T-cell (primary cell): ENCODE data around the gene NANOS3. TPM values are rescaled to one million over a fixed set of nuclear protein-coding genes. Genes with fewer than 3 reads are reported as not detected.

ENCODE experiments used
- ATAC-seq, 4 experiments: fragments of 200-7000 bp in 3 of 4; fragments of 150-1000 bp in 1 of 4; cut with Tn5 transposase; replicated peaks in 1 of 4; 1 replicate in 3 of 4; 2 replicates in 1 of 4; pipeline ENCODE4 v1.10.0; 2021; ENCODE audit warnings: moderate library complexity in 3 of 4, mild to moderate bottlenecking in 2 of 4, moderate number of reproducible peaks in 1 of 4
- CTCF ChIA-PET, 2 donors: fragments of 300-600 bp; sonication (Branson Sonifier 250); formaldehyde crosslinking; loops; one replicate each; lab custom pipeline; 2022; ENCODE audit warnings: antibody characterized with exemption in 2 of 2; lab: Charles Lee
- POLR2A ChIA-PET, 2 donors: fragments of 300-600 bp; sonication (Branson Sonifier 250); formaldehyde crosslinking; loops; one replicate each; lab custom pipeline; 2022; ENCODE audit warnings: antibody characterized with exemption in 2 of 2; lab: Charles Lee
- DNase-seq, 35 experiments: peaks; one replicate each; pipeline versions ENCODE4 v3.0.0 to v3.0.0-alpha.2; 2013 to 2023
- H3K27ac ChIP-seq: one replicate; pipeline ENCODE4 v1.5.1; 2013; ENCODE audit warnings: low read length
- H3K27me3 ChIP-seq, 2 experiments: replicated peaks in 1 of 2; 1 replicate in 1 of 2; 2 replicates in 1 of 2; pipeline versions ENCODE4 v1.6.1 to v1.7.0; 2013; ENCODE audit warnings: low read length in 1 of 2, mixed read lengths in 1 of 2; ENCODE audit not compliant: control insufficient read depth in 2 of 2, insufficient read depth in 2 of 2; ENCODE audit errors: extremely low read depth in 1 of 2
- H3K36me3 ChIP-seq, 2 donors: 1 replicate in 1 of 2; 2 replicates in 1 of 2; pipeline versions ENCODE4 v1.6.1 to v1.7.0; 2013; ENCODE audit warnings: low read length in 1 of 2; ENCODE audit not compliant: control insufficient read depth in 2 of 2, insufficient read depth in 1 of 2; ENCODE audit errors: extremely low read depth in 1 of 2
- H3K4me1 ChIP-seq, 2 experiments: 1 replicate in 1 of 2; 2 replicates in 1 of 2; pipeline versions ENCODE4 v1.6.1 to v1.7.0; 2013; ENCODE audit warnings: low read length in 2 of 2, mixed read lengths in 1 of 2; ENCODE audit not compliant: insufficient read depth in 2 of 2, control insufficient read depth in 1 of 2; ENCODE audit errors: extremely low read depth in 1 of 2
- H3K4me3 ChIP-seq, 2 donors: 1 replicate in 1 of 2; 2 replicates in 1 of 2; pipeline versions ENCODE4 v1.5.1 to v1.7.0; 2013; ENCODE audit warnings: mild to moderate bottlenecking in 2 of 2, low read length in 1 of 2, moderate library complexity in 1 of 2; ENCODE audit not compliant: control insufficient read depth in 1 of 2; ENCODE audit errors: extremely low read depth in 1 of 2
- H3K9me3 ChIP-seq: 2 replicates; pipeline ENCODE4 v1.7.0; 2013
- H3K27ac Mint-ChIP-seq, 2 donors: one replicate each; pipeline ENCODE4 v1.8.0; 2020 to 2021; ENCODE audit warnings: mild to moderate bottlenecking in 2 of 2, mixed read lengths in 2 of 2
- H3K27me3 Mint-ChIP-seq, 2 donors: one replicate each; pipeline ENCODE4 v1.8.0; 2021 to 2022; ENCODE audit warnings: mixed read lengths in 2 of 2
- H3K36me3 Mint-ChIP-seq: one replicate; pipeline ENCODE4 v1.8.0; 2021; ENCODE audit warnings: mixed read lengths
- H3K4me1 Mint-ChIP-seq, 3 donors: one replicate each; pipeline ENCODE4 v1.8.0; 2020 to 2022; ENCODE audit warnings: mixed read lengths in 3 of 3, mild to moderate bottlenecking in 1 of 3
- H3K4me3 Mint-ChIP-seq, 3 donors: one replicate each; pipeline ENCODE4 v1.8.0; 2020 to 2022; ENCODE audit warnings: mild to moderate bottlenecking in 3 of 3, mixed read lengths in 3 of 3, moderate library complexity in 3 of 3
- H3K9me3 Mint-ChIP-seq, 3 donors: one replicate each; pipeline ENCODE4 v1.8.0; 2020 to 2022; ENCODE audit warnings: mixed read lengths in 3 of 3
- WGBS: methylation state at CpG from one replicate; pipeline ENCODE4 v1.1.5; 2013; ENCODE audit warnings: missing lambda C conversion rate; ENCODE audit not compliant: insufficient coverage; 5-methylcytosine and 5-hydroxymethylcytosine counted together
- total RNA-seq, 35 experiments: library from RNA in 6 of 35; stranded (reverse) in 6 of 35; fragments of 120-200 nt in 1 of 35; gene quantifications; one replicate each; pipeline versions ENCODE4 v1.2.1 to v1.2.4 and lab custom pipeline; 2013 to 2026

Gene NANOS3
- total RNA-seq, 5 donors from 2014 or later (not counting 1 experiment from before 2014, with no cell fraction given): 0.85 to 2.3 (median 1.5) TPM; not detected in 1

DNA sequence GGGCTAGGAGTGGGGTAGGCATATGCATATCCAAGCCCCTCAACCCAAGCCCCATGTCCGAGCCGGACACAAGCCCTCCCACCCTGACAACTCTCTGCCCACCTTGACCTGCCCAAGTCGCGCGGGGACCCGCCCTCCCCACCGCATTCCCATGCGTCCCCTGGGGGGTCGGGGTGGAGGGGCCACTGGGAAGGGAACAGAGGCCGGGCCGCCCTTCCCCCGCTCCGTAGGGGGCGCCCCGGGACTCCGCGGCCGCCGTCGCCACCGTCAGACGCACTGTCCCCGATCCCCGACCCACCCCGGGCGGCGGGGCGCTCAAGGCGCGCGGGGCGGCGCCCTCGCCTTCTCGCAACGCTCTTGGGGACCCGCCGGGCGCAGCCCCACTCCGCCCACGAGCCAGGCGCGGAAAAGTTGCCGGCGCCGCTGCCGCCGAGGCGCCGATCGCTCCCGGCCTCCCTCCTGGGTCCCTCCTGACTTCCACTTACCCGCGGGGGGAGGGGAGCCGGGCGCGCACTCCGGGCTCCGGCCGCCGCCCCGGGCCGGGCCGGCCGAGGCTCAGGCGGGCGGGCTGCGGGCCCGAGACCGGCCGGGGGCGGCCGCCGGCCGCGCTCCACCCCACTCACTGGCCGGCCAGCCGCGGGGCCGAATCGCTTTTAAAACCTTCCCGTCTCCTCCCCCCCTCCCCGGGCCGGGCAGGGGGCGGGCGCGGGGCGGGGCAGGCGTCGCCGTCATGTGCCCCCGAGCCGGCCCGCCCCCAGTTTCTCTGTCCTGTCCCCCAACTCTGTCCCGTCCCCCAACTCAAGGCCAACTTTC lies 34.4 kb upstream of the NANOS3 start:
- under 1% methylated on average over 78 of the region's 95 CpGs for whole genome bisulfite sequencing

DNA sequence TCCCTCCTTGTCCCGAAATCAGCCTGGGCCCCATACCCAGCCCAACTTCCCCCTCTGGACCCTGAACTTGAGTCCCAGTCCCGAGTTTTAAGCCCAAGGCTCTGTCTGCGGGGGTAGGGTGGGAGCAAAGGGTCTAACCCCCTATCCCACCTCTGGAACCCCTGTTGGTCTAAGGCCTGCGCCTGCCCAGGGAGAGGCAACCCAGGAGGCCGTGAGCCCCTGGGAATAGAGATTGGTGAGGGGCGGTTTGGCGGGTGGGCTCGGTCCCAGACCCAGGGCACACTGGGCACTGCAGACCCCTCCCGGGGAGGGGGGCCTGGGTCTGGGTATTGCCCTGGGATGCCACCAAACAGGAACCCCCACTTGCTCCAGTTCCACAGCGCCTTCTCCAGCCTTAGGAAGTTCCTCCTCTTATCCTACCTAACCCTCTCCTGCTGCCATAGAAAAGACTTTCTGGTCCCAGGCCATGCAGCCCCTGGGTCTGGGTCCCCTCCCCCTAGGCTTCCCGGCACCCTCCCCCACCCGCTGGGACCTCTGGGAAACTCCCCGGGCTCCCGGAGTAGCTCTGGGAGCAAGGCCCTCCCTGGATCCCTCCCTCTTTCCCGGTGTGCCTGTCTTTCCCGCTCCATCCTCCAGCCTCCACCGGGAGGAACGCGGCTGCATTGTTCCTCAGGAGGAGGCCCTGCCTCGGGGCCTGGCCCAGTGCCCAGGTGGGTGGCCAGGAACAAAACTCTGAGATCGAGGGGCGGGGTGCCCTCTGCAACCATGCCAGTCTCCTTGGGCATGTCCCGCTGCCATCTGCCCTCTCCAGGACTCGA lies 33.6 kb upstream of the NANOS3 start:
- Mint-ChIP-seq H3K9me3 (no peaks in the 10 kb centered on the region), H3K27me3 (no peaks in the 10 kb centered on the region), H3K36me3 (no peaks in the 10 kb centered on the region), H3K27ac (peak overlapping the region; percentile 94 to 96), H3K4me1 (peaks cover 57 to 66% (median 63%) of the 10 kb centered on the region in 3 donors), H3K4me3 (peak overlapping the region; percentile 83 to 88 (median 86))
- H3K27me3 ChIP-seq: no peaks in the 10 kb centered on the region
- no peaks in the 10 kb centered on the region for H3K9me3 ChIP-seq
- peak overlapping the region; percentile 100 for H3K27ac ChIP-seq
- peaks cover 37 to 93% of the 10 kb centered on the region in 2 experiments for H3K4me1 ChIP-seq
- H3K36me3 ChIP-seq: no peaks in the 10 kb centered on the region
- 50% methylated on average over 1 of the region's 24 CpGs for WGBS
- CTCF ChIA-PET: interaction anchor here in 1 of 2 donors (0.6 kb wide), 1 partner anchor 11 kb away, joined by 6 read pairs; no protein-coding TSS in a partner anchor
- DNase-seq (no peak), ATAC-seq (no peak)
- peak overlapping the region; percentile 39 to 74 for H3K4me3 ChIP-seq
- POLR2A ChIA-PET: no interaction called here

More for the DNA sequence above, 34.4 kb upstream of the NANOS3 start:
- peak; percentile 1 to 34 (median 18) for ATAC-seq
- H3K36me3 ChIP-seq: no peaks in the 10 kb centered on the region
- no peaks in the 10 kb centered on the region for H3K27me3 ChIP-seq
- CTCF ChIA-PET: no interaction called here
- H3K9me3 ChIP-seq: no peaks in the 10 kb centered on the region
- peak overlapping the region; percentile 100 for H3K27ac ChIP-seq
- Mint-ChIP-seq H3K4me3 (peak overlapping the region; percentile 83 to 90 (median 86)), H3K9me3 (no peaks in the 10 kb centered on the region), H3K27ac (peak overlapping the region; percentile 97 to 98), H3K27me3 (no peaks in the 10 kb centered on the region), H3K4me1 (peaks cover 62 to 72% (median 66%) of the 10 kb centered on the region in 3 donors), H3K36me3 (no peaks in the 10 kb centered on the region)
- peak in 29 of 35 experiments; percentile 43 to 84 (median 63) for DNase-seq
- peaks cover 38 to 93% of the 10 kb centered on the region in 2 experiments for H3K4me1 ChIP-seq
- POLR2A ChIA-PET: no interaction called here
- H3K4me3 ChIP-seq: peak overlapping the region; percentile 55 to 74

DNA sequence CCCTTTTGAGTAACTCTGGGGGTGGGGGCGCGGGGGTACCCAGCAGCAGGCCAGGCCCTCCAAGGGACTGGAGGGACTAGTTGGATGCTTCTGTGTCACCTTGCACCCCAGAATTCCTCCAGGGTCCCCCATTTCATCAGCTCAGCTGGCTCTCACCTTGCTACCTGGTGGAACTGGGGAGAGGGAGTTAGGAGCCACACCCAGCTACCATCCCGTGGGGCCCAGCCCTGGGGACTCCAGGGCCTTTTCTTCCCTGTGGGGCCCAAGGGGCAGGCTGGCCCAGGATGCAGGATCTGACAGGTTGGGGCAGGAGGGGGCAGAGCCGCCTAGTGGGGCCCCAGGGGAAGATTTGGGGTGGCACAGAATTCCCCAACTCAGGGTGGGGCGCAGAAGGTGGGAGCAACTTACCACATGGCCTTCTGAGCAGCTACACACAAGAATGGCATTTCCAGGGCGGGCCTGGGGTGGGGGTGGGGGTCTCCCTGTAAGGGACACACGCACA lies 32.8 kb upstream of the NANOS3 start:
- Mint-ChIP-seq H3K4me1 (peaks cover 55 to 65% (median 63%) of the 10 kb centered on the region in 3 donors), H3K27ac (peak overlapping the region; percentile 82 to 90), H3K9me3 (no peaks in the 10 kb centered on the region), H3K36me3 (no peaks in the 10 kb centered on the region), H3K4me3 (peak overlapping the region; percentile 63 to 83 (median 73)), H3K27me3 (no peaks in the 10 kb centered on the region)
- CTCF ChIA-PET: interaction anchor here in 1 of 2 donors (0.6 kb wide), 2 partner anchors 10 to 16 kb away, joined by 5 to 6 read pairs; no protein-coding TSS in a partner anchor
- POLR2A ChIA-PET: no interaction called here
- Histone ChIP-seq H3K4me1 (peaks cover 32 to 90% of the 10 kb centered on the region in 2 experiments), H3K4me3 (no peak overlapping the region), H3K9me3 (no peaks in the 10 kb centered on the region), H3K36me3 (no peaks in the 10 kb centered on the region), H3K27ac (peak overlapping the region; percentile 100), H3K27me3 (no peaks in the 10 kb centered on the region)
- no peak for ATAC-seq
- peak in 1 of 35 experiments; percentile 10 for DNase-seq
- WGBS: 57% methylated on average over 2 of the region's 7 CpGs

DNA sequence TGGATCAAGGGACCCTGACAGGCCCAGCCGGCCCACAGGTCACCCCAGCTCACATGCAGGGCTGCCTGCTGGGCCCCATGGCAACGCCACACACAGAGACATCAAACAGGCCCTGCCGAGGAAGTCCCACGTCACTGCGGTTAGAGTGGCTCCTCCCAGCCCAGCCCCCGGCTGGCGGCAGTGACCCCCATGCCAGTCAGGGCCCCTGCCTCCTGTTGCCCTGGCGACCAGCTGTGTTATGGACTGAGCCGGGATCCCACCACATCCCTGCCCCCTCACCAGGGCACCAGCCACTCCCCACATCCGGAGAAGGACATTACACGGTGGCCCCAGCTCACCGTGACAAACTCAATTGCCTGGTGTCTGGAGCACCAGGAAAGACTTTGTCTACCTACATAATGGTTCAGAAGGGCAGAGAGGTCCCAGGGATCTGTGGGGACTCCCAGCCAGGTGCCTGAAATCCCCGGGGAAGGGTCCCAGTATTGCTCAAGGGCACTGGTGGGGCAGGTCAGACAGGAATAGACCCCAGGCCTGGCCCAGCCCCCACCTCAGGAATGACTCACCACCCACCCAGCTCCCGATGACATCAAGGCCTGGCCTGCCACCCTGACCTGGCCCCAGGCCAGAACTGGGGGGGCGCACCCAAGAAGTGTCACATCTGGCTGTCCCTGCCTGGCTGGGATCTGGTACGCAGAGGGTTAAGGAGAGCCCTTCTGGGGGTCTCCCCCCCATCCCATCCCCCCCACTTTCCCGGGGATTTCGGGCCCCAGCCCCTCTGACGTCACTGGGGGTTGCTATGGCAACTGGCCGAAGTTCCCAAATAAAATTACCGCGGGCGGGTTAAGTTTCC lies 30.2 kb upstream of the NANOS3 start:
- H3K36me3 Mint-ChIP-seq: no peaks in the 10 kb centered on the region
- peaks cover 44 to 66% (median 61%) of the 10 kb centered on the region in 3 donors for H3K4me1 Mint-ChIP-seq
- H3K9me3 Mint-ChIP-seq: no peaks in the 10 kb centered on the region
- Histone ChIP-seq H3K9me3 (no peaks in the 10 kb centered on the region), H3K4me1 (peaks cover 17 to 88% of the 10 kb centered on the region in 2 experiments), H3K4me3 (peak overlapping the region; percentile 66 to 67), H3K27ac (peak overlapping the region; percentile 100), H3K27me3 (peaks cover 0 to 2% of the 10 kb centered on the region in 2 experiments), H3K36me3 (no peaks in the 10 kb centered on the region)
- peak; percentile 74 to 99 (median 97) for DNase-seq
- WGBS: 0% methylated on average over 20 of the region's 23 CpGs
- peak; percentile 67 to 76 (median 72) for ATAC-seq
- peak overlapping the region; percentile 99 to 100 for H3K27ac Mint-ChIP-seq
- POLR2A ChIA-PET: interaction anchor here (0.6 to 2.7 kb wide), 15 partner anchors 10 to 1055 kb away, joined by 3 to 22 read pairs (median 4); partner anchors contain the start of genes ADGRE5 (in 1 of the 2), JUNB (in 1 of the 2), RFX1 (in 1 of the 2) and ZSWIM4 (in 1 of the 2)
- H3K27me3 Mint-ChIP-seq: no peaks in the 10 kb centered on the region
- H3K4me3 Mint-ChIP-seq: peak overlapping the region; percentile 83 to 84 (median 84)
- CTCF ChIA-PET: interaction anchor here in 1 of 2 donors (0.9 to 1.8 kb wide), 4 partner anchors 10 to 15 kb away, joined by 3 to 8 read pairs (median 6); no protein-coding TSS in a partner anchor

GRCh38 chr19:13847407-13848339 lies 29.3 kb upstream of the NANOS3 start:
- Histone ChIP-seq H3K4me3 (peak overlapping the region; percentile 66 to 67), H3K36me3 (no peaks in the 10 kb centered on the region), H3K27me3 (peaks cover 0 to 2% of the 10 kb centered on the region in 2 experiments), H3K9me3 (no peaks in the 10 kb centered on the region), H3K27ac (peak overlapping the region; percentile 100), H3K4me1 (peaks cover 17 to 82% of the 10 kb centered on the region in 2 experiments)
- WGBS: 0% methylated on average over 17 of the region's 47 CpGs
- H3K27ac Mint-ChIP-seq: peak overlapping the region; percentile 99 to 100
- CTCF ChIA-PET: interaction anchor here in 1 of 2 donors (1.8 kb wide), 1 partner anchor 11 kb away, joined by 8 read pairs; no protein-coding TSS in a partner anchor
- no peaks in the 10 kb centered on the region for H3K36me3 Mint-ChIP-seq
- ATAC-seq (peak; percentile 31 to 42 (median 40)), DNase-seq (peak; percentile 61 to 91 (median 78))
- H3K4me1 Mint-ChIP-seq: peaks cover 44 to 64% (median 58%) of the 10 kb centered on the region in 3 donors
- H3K27me3 Mint-ChIP-seq: no peaks in the 10 kb centered on the region
- peak overlapping the region; percentile 83 to 84 (median 84) for H3K4me3 Mint-ChIP-seq
- no peaks in the 10 kb centered on the region for H3K9me3 Mint-ChIP-seq
- POLR2A ChIA-PET: interaction anchor here (0.7 to 2.7 kb wide), 5 partner anchors 8 to 1054 kb away, joined by 3 to 22 read pairs (median 6); no protein-coding TSS in a partner anchor
